SH-SY5Y (cell line): ENCODE measurements around the gene ARL8B.

Source experiments
- GATA2 ChIP-seq: IDR thresholded peaks from 2 replicates; pipeline ENCODE4 v1.6.1; 2011; ENCODE audit warnings: mild to moderate bottlenecking, low read depth, low read length
- GATA3 ChIP-seq: IDR thresholded peaks from 2 replicates; pipeline ENCODE4 v1.6.1; 2011; ENCODE audit warnings: low read depth, mild to moderate bottlenecking, low read length, moderate library complexity

- no peak for TF ChIP-seq GATA2
- TF ChIP-seq GATA3: no peak
Observed at GRCh38 chr3:5120446-5120845, 1.6 kb upstream of the ARL8B start.
